ENCODE measurements around the gene CPEB4. TPM values are rescaled to one million over a fixed set of nuclear protein-coding genes. Genes with fewer than 3 reads are reported as not detected.

Gene CPEB4
- total RNA-seq, 1 experiment from 2014 or later, result 8.7 TPM

- no peak overlapping the region for H3K4me2 ChIP-seq (ENCODE audit: insufficient read depth, insufficient read length, low read length)
- no peak overlapping the region for H2BK5ac ChIP-seq (ENCODE audit: insufficient read length, low read length)
- H4K91ac ChIP-seq (ENCODE audit: insufficient read length, low read depth, low read length), result no peak overlapping the region
- no peak overlapping the region for H3K56ac ChIP-seq (ENCODE audit: insufficient read length, low read depth, low read length)
- H2BK120ac ChIP-seq (ENCODE audit: low read depth, low read length, poor library complexity, severe bottlenecking), result no peak overlapping the region
- H3K79me2 ChIP-seq (ENCODE audit: insufficient read depth, low read length), result no peaks in the 10 kb centered on the region
- no peak overlapping the region for H3K9ac ChIP-seq (ENCODE audit: extremely low read depth, insufficient read length, low read length)
- H3K4me1 Mint-ChIP-seq, result peaks cover 3 to 8% of the 10 kb centered on the region in 2 experiments; a peak in 2 of 4 replicates
- no peak overlapping the region for H2AFZ ChIP-seq (ENCODE audit: low read length)
- no peak overlapping the region for H2AK5ac ChIP-seq (ENCODE audit: insufficient read length, low read length)
- no peak overlapping the region for H3K27ac Mint-ChIP-seq
- H3K23ac ChIP-seq (ENCODE audit: insufficient read length, low read depth, low read length), result no peak overlapping the region
- no peak overlapping the region for H4K5ac ChIP-seq (ENCODE audit: insufficient read length, low read depth, low read length)
- no peak overlapping the region for H3T11ph ChIP-seq (ENCODE audit: low read length)
- H4K20me1 ChIP-seq (ENCODE audit: control insufficient read depth, insufficient read depth, insufficient read length), result no peaks in the 10 kb centered on the region
- no peak overlapping the region for H2BK15ac ChIP-seq (ENCODE audit: low read depth, low read length)
- DNase-seq, result no peak
- H3K27me3 ChIP-seq (ENCODE audit: insufficient read depth, low read length), result no peaks in the 10 kb centered on the region
- no peaks in the 10 kb centered on the region for H3K36me3 Mint-ChIP-seq (ENCODE audit: insufficient read depth in 1 of 3, low read depth in 3 of 3)
- no peak overlapping the region for H3K18ac ChIP-seq (ENCODE audit: insufficient read length, low read depth, low read length)
- H3K4me1 ChIP-seq (ENCODE audit: insufficient read depth, low read length), result no peaks in the 10 kb centered on the region
- H3K4me3 Mint-ChIP-seq, result no peak overlapping the region
- no peaks in the 10 kb centered on the region for H3K23me2 ChIP-seq (ENCODE audit: insufficient read length, low read depth, low read length, poor library complexity, severe bottlenecking)
- no peak overlapping the region for H3K14ac ChIP-seq (ENCODE audit: insufficient read depth, low read length)
- H3K27me3 Mint-ChIP-seq (ENCODE audit: low read depth), result no peaks in the 10 kb centered on the region; the same call in 1 of the 2 replicates
- H2BK12ac ChIP-seq (ENCODE audit: insufficient read length, low read depth, low read length), result no peak overlapping the region
- H3K9me3 Mint-ChIP-seq, result 0 out of 5 replicates have a peak, but pooled peaks cover 0 to 2% of the 10 kb centered on the region in 2 experiments
- no peak overlapping the region for H3K27ac ChIP-seq (ENCODE audit: insufficient read length, low read depth, low read length)
- no peak overlapping the region for H3K4ac ChIP-seq (ENCODE audit: low read depth, low read length)
- no peaks in the 10 kb centered on the region for H3K9me3 ChIP-seq (ENCODE audit: control insufficient read depth, low read depth, low read length)
- H2BK20ac ChIP-seq (ENCODE audit: low read depth, low read length, poor library complexity, severe bottlenecking), result no peak overlapping the region
- WGBS (ENCODE audit: extremely low coverage, insufficient read length, low lambda C conversion rate), result no CpG with 5 or more reads among the region's 5 CpGs
- H4K8ac ChIP-seq (replicated peaks; ENCODE audit: insufficient read length, low read depth, low read length), result no peak overlapping the region
- no peaks in the 10 kb centered on the region for H3K79me1 ChIP-seq (ENCODE audit: insufficient read depth, low read depth, low read length, poor library complexity, severe bottlenecking)
- no peak for TF ChIP-seq CTCF (conservative IDR thresholded peaks at IDR 0.05)
These were observed 7.7 kb upstream of the CPEB4 start for GRCh38 chr5:173880306-173880985.

Data from H9 (cell line).